Measurements from ENCODE around the gene FBXL4. TPM values are rescaled to one million over a fixed set of nuclear protein-coding genes. Genes with fewer than 3 reads are reported as not detected.
A peak's percentile ranks its signal among the peaks of the same experiment; 100 is the strongest.

Gene FBXL4
- total RNA-seq, 1 donor from 2014 or later = 30.9 TPM

- peaks cover 24% of the 10 kb centered on the region for H3K4me1 Mint-ChIP-seq (ENCODE audit: low read depth, unreplicated experiment)
- peaks cover 3% of the 10 kb centered on the region for H3K9me3 Mint-ChIP-seq (ENCODE audit: unreplicated experiment)
- DNase-seq = no peak
- H3K36me3 Mint-ChIP-seq (ENCODE audit: unreplicated experiment) = peaks cover 25% of the 10 kb centered on the region
- peak overlapping the region; percentile 90 for H3K27ac Mint-ChIP-seq (ENCODE audit: unreplicated experiment)
- H3K4me3 Mint-ChIP-seq (ENCODE audit: unreplicated experiment) = peak overlapping the region; percentile 90
- TF ChIP-seq, protein P1, sequence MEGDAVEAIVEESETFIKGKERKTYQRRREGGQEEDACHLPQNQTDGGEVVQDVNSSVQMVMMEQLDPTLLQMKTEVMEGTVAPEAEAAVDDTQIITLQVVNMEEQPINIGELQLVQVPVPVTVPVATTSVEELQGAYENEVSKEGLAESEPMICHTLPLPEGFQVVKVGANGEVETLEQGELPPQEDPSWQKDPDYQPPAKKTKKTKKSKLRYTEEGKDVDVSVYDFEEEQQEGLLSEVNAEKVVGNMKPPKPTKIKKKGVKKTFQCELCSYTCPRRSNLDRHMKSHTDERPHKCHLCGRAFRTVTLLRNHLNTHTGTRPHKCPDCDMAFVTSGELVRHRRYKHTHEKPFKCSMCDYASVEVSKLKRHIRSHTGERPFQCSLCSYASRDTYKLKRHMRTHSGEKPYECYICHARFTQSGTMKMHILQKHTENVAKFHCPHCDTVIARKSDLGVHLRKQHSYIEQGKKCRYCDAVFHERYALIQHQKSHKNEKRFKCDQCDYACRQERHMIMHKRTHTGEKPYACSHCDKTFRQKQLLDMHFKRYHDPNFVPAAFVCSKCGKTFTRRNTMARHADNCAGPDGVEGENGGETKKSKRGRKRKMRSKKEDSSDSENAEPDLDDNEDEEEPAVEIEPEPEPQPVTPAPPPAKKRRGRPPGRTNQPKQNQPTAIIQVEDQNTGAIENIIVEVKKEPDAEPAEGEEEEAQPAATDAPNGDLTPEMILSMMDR (IDR thresholded peaks at IDR 0.05; ENCODE audit: partially characterized antibody, unreplicated experiment) = no peak
- peaks cover 11% of the 10 kb centered on the region for H3K27me3 Mint-ChIP-seq (ENCODE audit: unreplicated experiment)
Observed at GRCh38 chr6:98946879-98947410, 801 bp downstream of the FBXL4 start.

DNA sequence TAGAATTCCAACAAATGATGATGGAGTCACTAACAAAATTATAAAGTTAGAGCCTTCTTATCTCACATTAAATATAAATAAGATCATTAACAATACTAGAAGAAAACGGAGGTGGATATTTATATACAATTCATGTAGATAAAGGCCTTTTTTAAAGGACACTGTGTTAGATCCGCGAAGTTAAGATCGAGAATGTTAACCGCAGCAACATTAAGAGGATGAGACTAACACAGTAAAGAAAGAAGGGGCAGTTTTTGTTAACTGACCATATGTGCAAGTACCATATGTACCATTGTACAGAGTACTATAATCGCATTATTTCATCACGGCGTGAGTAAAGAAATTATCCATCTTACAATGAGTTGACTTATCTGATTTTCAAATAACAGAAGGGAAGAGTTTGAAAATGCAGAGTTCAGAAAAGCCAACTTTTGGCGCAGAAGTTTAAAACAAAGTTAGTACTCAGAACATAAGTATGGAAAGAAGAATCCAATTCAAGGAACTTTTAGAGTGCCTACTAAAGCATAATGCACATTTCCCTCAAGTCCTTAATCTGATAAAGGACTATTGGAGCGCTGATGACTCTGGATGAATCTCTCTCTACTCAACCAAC lies 1.4 kb downstream of the FBXL4 start:
- H3K4me3 Mint-ChIP-seq (ENCODE audit: unreplicated experiment) = peak overlapping the region; percentile 90
- TF ChIP-seq, protein P1 (IDR thresholded peaks at IDR 0.05; ENCODE audit: partially characterized antibody, unreplicated experiment) = no peak
- peaks cover 11% of the 10 kb centered on the region for H3K27me3 Mint-ChIP-seq (ENCODE audit: unreplicated experiment)
- DNase-seq = no peak
- H3K36me3 Mint-ChIP-seq (ENCODE audit: unreplicated experiment) = peaks cover 25% of the 10 kb centered on the region
- peaks cover 3% of the 10 kb centered on the region for H3K9me3 Mint-ChIP-seq (ENCODE audit: unreplicated experiment)
- H3K4me1 Mint-ChIP-seq (ENCODE audit: low read depth, unreplicated experiment) = peaks cover 25% of the 10 kb centered on the region
- H3K27ac Mint-ChIP-seq (ENCODE audit: unreplicated experiment) = peak overlapping the region; percentile 90

GRCh38 chr6:98945311-98946115 lies 2.2 kb downstream of the FBXL4 start:
- peaks cover 25% of the 10 kb centered on the region for H3K36me3 Mint-ChIP-seq (ENCODE audit: unreplicated experiment)
- H3K4me3 Mint-ChIP-seq (ENCODE audit: unreplicated experiment) = peak overlapping the region; percentile 90
- TF ChIP-seq, protein P1 (IDR thresholded peaks at IDR 0.05; ENCODE audit: partially characterized antibody, unreplicated experiment) = no peak
- DNase-seq = no peak
- peaks cover 26% of the 10 kb centered on the region for H3K4me1 Mint-ChIP-seq (ENCODE audit: low read depth, unreplicated experiment)
- H3K9me3 Mint-ChIP-seq (ENCODE audit: unreplicated experiment) = peaks cover 3% of the 10 kb centered on the region
- H3K27me3 Mint-ChIP-seq (ENCODE audit: unreplicated experiment) = peaks cover 11% of the 10 kb centered on the region
- peak overlapping the region; percentile 90 for H3K27ac Mint-ChIP-seq (ENCODE audit: unreplicated experiment)

- no peak for DNase-seq
- TF ChIP-seq, protein P1 (IDR thresholded peaks at IDR 0.05; ENCODE audit: partially characterized antibody, unreplicated experiment) = no peak
- peak overlapping the region; percentile 59 for H3K27ac Mint-ChIP-seq (ENCODE audit: unreplicated experiment)
Observed at GRCh38 chr6:98944598-98945081, 3.1 kb downstream of the FBXL4 start.

More at GRCh38 chr6:98944598-98945081, 3.1 kb downstream of the FBXL4 start:
- Mint-ChIP-seq H3K36me3 (ENCODE audit: unreplicated experiment) (peaks cover 24% of the 10 kb centered on the region), H3K4me3 (ENCODE audit: unreplicated experiment) (peak overlapping the region; percentile 55), H3K27me3 (ENCODE audit: unreplicated experiment) (peaks cover 11% of the 10 kb centered on the region), H3K9me3 (ENCODE audit: unreplicated experiment) (peaks cover 4% of the 10 kb centered on the region), H3K4me1 (ENCODE audit: low read depth, unreplicated experiment) (peaks cover 26% of the 10 kb centered on the region)
